ENCODE results near the gene RBM18. TPM values are rescaled to one million over a fixed set of nuclear protein-coding genes. Genes with fewer than 3 reads are reported as not detected.

The RBM18 gene
- total RNA-seq, 1 experiment from 2014 or later, result 30.8 TPM

DNA sequence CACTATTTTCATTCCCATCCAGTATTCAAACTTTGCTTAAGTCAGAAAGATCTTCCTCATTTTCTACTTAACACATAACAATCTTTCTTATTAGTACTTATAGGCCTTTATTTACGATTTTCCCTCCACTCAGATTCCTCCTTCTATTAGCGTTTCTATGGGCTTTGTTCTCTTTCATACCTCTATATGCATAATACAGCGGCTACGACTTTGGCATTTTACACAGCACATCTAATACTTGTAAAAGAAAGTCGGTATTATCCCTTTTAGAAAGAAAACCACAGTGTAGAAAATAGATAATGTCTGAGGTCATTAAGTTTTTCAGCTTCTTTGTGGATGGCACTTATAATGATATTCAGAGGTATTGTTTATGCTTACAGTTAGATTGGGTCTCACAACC is 8.4 kb downstream of the RBM18 start:
- no peak for TF ChIP-seq EZH2 (IDR thresholded peaks at IDR 0.05; ENCODE audit: borderline replicate concordance, low read depth, low read length, poor library complexity, severe bottlenecking)
- TF ChIP-seq, protein P1, sequence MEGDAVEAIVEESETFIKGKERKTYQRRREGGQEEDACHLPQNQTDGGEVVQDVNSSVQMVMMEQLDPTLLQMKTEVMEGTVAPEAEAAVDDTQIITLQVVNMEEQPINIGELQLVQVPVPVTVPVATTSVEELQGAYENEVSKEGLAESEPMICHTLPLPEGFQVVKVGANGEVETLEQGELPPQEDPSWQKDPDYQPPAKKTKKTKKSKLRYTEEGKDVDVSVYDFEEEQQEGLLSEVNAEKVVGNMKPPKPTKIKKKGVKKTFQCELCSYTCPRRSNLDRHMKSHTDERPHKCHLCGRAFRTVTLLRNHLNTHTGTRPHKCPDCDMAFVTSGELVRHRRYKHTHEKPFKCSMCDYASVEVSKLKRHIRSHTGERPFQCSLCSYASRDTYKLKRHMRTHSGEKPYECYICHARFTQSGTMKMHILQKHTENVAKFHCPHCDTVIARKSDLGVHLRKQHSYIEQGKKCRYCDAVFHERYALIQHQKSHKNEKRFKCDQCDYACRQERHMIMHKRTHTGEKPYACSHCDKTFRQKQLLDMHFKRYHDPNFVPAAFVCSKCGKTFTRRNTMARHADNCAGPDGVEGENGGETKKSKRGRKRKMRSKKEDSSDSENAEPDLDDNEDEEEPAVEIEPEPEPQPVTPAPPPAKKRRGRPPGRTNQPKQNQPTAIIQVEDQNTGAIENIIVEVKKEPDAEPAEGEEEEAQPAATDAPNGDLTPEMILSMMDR (conservative IDR thresholded peaks at IDR 0.05; ENCODE audit: low read depth, low read length), result no peak
- Histone ChIP-seq H3K4me3 (ENCODE audit: low read depth, low read length, poor library complexity, severe bottlenecking) (no peak overlapping the region), H3K36me3 (ENCODE audit: insufficient read depth, low read length, poor library complexity, severe bottlenecking) (peaks cover 26% of the 10 kb centered on the region), H3K4me1 (ENCODE audit: insufficient read depth, low read length, poor library complexity, severe bottlenecking) (no peaks in the 10 kb centered on the region), H3K9me3 (ENCODE audit: low read depth, low read length, poor library complexity, severe bottlenecking) (no peaks in the 10 kb centered on the region), H3K27me3 (replicated peaks; ENCODE audit: insufficient read depth, low read depth, low read length, poor library complexity) (no peaks in the 10 kb centered on the region), H3K27ac (ENCODE audit: low read depth, low read length, poor library complexity, severe bottlenecking) (no peak overlapping the region)
- no TSS peak for BruUV-seq (replicated peaks)
- DNase-seq (ENCODE audit: low spot score), result no peak
- CTCF ChIA-PET, result no interaction called here
- POLR2A ChIA-PET (ENCODE audit: low non-redundant PET), result no interaction called here
- intact Hi-C loops (cut with micrococcal nuclease; ENCODE audit: unreplicated experiment), result no loop called here

DNA sequence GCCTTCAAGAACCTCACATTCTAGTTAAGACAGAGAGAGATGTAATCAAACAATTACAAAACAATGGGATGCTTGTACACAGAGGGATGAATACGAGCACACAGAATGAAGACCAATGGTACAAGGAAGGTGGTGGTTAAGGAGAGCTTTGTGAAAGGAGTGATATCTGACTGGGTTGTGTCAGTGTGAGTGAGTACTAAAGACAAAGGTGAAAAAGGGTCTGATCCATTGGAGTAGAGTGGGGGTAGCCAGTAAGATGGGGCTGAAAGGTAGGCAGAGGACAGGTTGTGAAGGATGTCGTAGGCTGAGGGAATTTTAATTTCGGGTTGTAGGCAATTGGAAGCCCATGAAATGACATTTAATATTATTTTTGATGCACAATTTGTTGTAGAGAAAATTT is 9.9 kb downstream of the RBM18 start:
- Histone ChIP-seq H3K27ac (ENCODE audit: low read depth, low read length, poor library complexity, severe bottlenecking) (no peak overlapping the region), H3K27me3 (replicated peaks; ENCODE audit: insufficient read depth, low read depth, low read length, poor library complexity) (no peaks in the 10 kb centered on the region), H3K4me3 (ENCODE audit: low read depth, low read length, poor library complexity, severe bottlenecking) (no peak overlapping the region), H3K4me1 (ENCODE audit: insufficient read depth, low read length, poor library complexity, severe bottlenecking) (no peaks in the 10 kb centered on the region), H3K36me3 (ENCODE audit: insufficient read depth, low read length, poor library complexity, severe bottlenecking) (peaks cover 20% of the 10 kb centered on the region), H3K9me3 (ENCODE audit: low read depth, low read length, poor library complexity, severe bottlenecking) (no peaks in the 10 kb centered on the region)
- DNase-seq (ENCODE audit: low spot score), result no peak
- BruUV-seq (replicated peaks), result no TSS peak
- POLR2A ChIA-PET (ENCODE audit: low non-redundant PET), result no interaction called here
- TF ChIP-seq EZH2 (IDR thresholded peaks at IDR 0.05; ENCODE audit: borderline replicate concordance, low read depth, low read length, poor library complexity, severe bottlenecking), result no peak
- TF ChIP-seq, protein P1 (conservative IDR thresholded peaks at IDR 0.05; ENCODE audit: low read depth, low read length), result no peak
- intact Hi-C loops (cut with micrococcal nuclease; ENCODE audit: unreplicated experiment), result no loop called here
- CTCF ChIA-PET, result no interaction called here

DNA sequence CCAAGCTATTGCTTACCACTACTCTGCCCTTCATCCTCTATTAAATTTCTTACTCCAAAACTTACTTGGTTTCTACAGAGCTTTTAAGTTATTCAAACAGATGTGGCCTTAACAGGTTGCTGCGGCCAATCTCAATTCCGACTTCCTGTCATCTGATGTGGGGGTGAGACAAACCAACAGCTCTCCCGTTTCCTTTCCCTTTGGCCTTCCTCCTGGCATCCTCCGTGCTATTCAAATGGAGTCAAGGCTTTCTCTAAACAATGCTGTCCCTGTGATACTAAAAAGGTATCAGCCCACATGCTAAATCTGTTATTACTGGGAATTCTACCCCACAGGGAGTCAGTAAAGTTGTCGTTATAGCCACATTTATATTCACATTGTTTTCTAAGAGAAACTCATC is 11.8 kb downstream of the RBM18 start:
- ChIA-PET CTCF (no interaction called here), POLR2A (ENCODE audit: low non-redundant PET) (no interaction called here)
- intact Hi-C loops (cut with micrococcal nuclease; ENCODE audit: unreplicated experiment), result no loop called here
- no peaks in the 10 kb centered on the region for H3K4me1 ChIP-seq (ENCODE audit: insufficient read depth, low read length, poor library complexity, severe bottlenecking)
- BruUV-seq (replicated peaks), result no TSS peak
- TF ChIP-seq, protein P1 (conservative IDR thresholded peaks at IDR 0.05; ENCODE audit: low read depth, low read length), result no peak
- no peak for TF ChIP-seq EZH2 (IDR thresholded peaks at IDR 0.05; ENCODE audit: borderline replicate concordance, low read depth, low read length, poor library complexity, severe bottlenecking)
- H3K27me3 ChIP-seq (replicated peaks; ENCODE audit: insufficient read depth, low read depth, low read length, poor library complexity), result no peaks in the 10 kb centered on the region
- no peaks in the 10 kb centered on the region for H3K9me3 ChIP-seq (ENCODE audit: low read depth, low read length, poor library complexity, severe bottlenecking)
- peaks cover 15% of the 10 kb centered on the region for H3K36me3 ChIP-seq (ENCODE audit: insufficient read depth, low read length, poor library complexity, severe bottlenecking)
- H3K4me3 ChIP-seq (ENCODE audit: low read depth, low read length, poor library complexity, severe bottlenecking), result no peak overlapping the region
- no peak overlapping the region for H3K27ac ChIP-seq (ENCODE audit: low read depth, low read length, poor library complexity, severe bottlenecking)
- DNase-seq (ENCODE audit: low spot score), result no peak
